Amniotic epithelial cell (primary cell): ENCODE results near the gene MYL12B.

ENCODE experiments used
- DNase-seq: peaks from one replicate; pipeline ENCODE4 v3.0.0-alpha.2; 2010; ENCODE audit warnings: low read depth

MYL12B gene

GRCh38 chr18:3235846-3236245, 26.1 kb upstream of the MYL12B start:
- no peak for DNase-seq

GRCh38 chr18:3236470-3236869, 25.5 kb upstream of the MYL12B start:
- no peak for DNase-seq

- DNase-seq: no peak
Observed at GRCh38 chr18:3238742-3239141, 23.2 kb upstream of the MYL12B start.

- no peak for DNase-seq
Observed at GRCh38 chr18:3245185-3245564, 16.8 kb upstream of the MYL12B start.

GRCh38 chr18:3245853-3246634, 15.9 kb upstream of the MYL12B start:
- DNase-seq: peak; percentile 83

- DNase-seq: no peak
Observed at GRCh38 chr18:3246635-3247239, 15.2 kb upstream of the MYL12B start.

GRCh38 chr18:3247240-3248061, 14.5 kb upstream of the MYL12B start, which contains the start of gene MYL12A:
TSS of gene MYL12A (plus strand) at chr18:3247801. CDS start at chr18:3253248, 5,447 bp downstream.
- peak; percentile 99 for DNase-seq

- no peak for DNase-seq
Observed at GRCh38 chr18:3248062-3248657, 13.8 kb upstream of the MYL12B start.

GRCh38 chr18:3248658-3249359, 13.1 kb upstream of the MYL12B start:
- DNase-seq: peak; percentile 57

- peak; percentile 90 for DNase-seq
Observed at GRCh38 chr18:3250237-3251107, 11.5 kb upstream of the MYL12B start.

GRCh38 chr18:3251249-3251962, 10.5 kb upstream of the MYL12B start:
- DNase-seq: no peak

- DNase-seq: no peak
Observed at GRCh38 chr18:3251963-3252277, 10.0 kb upstream of the MYL12B start.

- no peak for DNase-seq
Observed at GRCh38 chr18:3252843-3253242, 9.1 kb upstream of the MYL12B start.

GRCh38 chr18:3254725-3255124, 7.2 kb upstream of the MYL12B start:
- no peak for DNase-seq

- DNase-seq: no peak
Observed at GRCh38 chr18:3255611-3256165, 6.2 kb upstream of the MYL12B start.

GRCh38 chr18:3256693-3257626, 5.0 kb upstream of the MYL12B start:
- DNase-seq: peak; percentile 62

- DNase-seq: no peak
Observed at GRCh38 chr18:3257627-3258120, 4.3 kb upstream of the MYL12B start.

- no peak for DNase-seq
Observed at GRCh38 chr18:3260995-3261372, 949 bp upstream of the MYL12B start.
